ENCODE measurements around the gene CFAP44. TPM values are rescaled to one million over a fixed set of nuclear protein-coding genes. Genes with fewer than 3 reads are reported as not detected.

The CFAP44 gene
- total and polyA plus RNA-seq, 2 of the 13 experiments (the other 11 are each of a cell fraction or from before 2014, with no cell fraction given), result 1.7 to 4.7 TPM

DNA sequence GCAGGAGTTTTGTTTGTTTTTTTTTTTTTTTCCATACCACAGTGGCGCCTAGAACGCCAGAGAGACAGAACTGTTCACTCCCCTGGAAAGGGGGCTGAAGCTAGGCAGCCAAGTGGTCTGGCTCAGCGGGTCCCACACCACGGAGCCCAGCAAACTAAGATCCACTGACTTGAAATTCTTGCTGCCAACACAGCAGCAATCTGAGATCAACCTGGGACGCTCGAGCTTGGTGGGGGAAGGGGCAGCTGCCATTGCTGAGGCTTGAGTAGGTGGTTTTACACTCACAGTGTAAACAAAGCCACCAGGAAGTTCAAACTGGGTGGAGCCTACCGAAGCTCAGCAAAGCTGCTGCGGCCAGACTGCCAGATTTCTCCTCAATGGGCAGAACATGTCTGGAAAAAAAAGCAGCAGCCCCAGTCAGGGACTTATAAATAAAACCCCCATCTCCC, 43.9 kb upstream of the CFAP44 start (continued):
- TF ChIP-seq HMGA1 (CRISPR knock-in tag; conservative IDR thresholded peaks at IDR 0.05), result no peak
- no peak for TF ChIP-seq ELF4 (CRISPR knock-in tag; IDR thresholded peaks at IDR 0.05; ENCODE audit: borderline replicate concordance)
- 0 out of 2 replicates have a peak, but pooled peaks have one; percentile 28 for TF ChIP-seq YEATS2 (CRISPR knock-in tag; IDR thresholded peaks at IDR 0.05; ENCODE audit: borderline replicate concordance)
- TF ChIP-seq ZNF710 (CRISPR knock-in tag; IDR thresholded peaks at IDR 0.05; ENCODE audit: borderline replicate concordance), result no peak
- TF ChIP-seq ZNF3 (CRISPR knock-in tag; IDR thresholded peaks at IDR 0.05), result no peak
- TF ChIP-seq, protein P1, sequence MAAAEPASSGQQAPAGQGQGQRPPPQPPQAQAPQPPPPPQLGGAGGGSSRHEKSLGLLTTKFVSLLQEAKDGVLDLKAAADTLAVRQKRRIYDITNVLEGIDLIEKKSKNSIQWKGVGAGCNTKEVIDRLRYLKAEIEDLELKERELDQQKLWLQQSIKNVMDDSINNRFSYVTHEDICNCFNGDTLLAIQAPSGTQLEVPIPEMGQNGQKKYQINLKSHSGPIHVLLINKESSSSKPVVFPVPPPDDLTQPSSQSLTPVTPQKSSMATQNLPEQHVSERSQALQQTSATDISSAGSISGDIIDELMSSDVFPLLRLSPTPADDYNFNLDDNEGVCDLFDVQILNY (CRISPR knock-in tag; conservative IDR thresholded peaks at IDR 0.05), result no peak
- TF ChIP-seq ZNF331 (CRISPR knock-in tag; IDR thresholded peaks at IDR 0.05), result 0 out of 2 replicates have a peak, but pooled peaks have one; percentile 17
- TF ChIP-seq, protein P2, sequence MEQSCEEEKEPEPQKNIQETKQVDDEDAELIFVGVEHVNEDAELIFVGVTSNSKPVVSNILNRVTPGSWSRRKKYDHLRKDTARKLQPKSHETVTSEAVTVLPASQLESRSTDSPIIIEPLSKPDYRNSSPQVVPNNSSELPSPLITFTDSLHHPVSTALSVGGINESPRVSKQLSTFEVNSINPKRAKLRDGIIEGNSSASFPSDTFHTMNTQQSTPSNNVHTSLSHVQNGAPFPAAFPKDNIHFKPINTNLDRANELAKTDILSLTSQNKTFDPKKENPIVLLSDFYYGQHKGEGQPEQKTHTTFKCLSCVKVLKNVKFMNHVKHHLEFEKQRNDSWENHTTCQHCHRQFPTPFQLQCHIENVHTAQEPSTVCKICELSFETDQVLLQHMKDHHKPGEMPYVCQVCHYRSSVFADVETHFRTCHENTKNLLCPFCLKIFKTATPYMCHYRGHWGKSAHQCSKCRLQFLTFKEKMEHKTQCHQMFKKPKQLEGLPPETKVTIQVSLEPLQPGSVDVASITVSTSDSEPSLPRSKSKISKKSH (CRISPR knock-in tag; IDR thresholded peaks at IDR 0.05; ENCODE audit: borderline replicate concordance), result no peak
- TF ChIP-seq ZNF451 (CRISPR knock-in tag; IDR thresholded peaks at IDR 0.05), result no peak
- TF ChIP-seq, protein P3, sequence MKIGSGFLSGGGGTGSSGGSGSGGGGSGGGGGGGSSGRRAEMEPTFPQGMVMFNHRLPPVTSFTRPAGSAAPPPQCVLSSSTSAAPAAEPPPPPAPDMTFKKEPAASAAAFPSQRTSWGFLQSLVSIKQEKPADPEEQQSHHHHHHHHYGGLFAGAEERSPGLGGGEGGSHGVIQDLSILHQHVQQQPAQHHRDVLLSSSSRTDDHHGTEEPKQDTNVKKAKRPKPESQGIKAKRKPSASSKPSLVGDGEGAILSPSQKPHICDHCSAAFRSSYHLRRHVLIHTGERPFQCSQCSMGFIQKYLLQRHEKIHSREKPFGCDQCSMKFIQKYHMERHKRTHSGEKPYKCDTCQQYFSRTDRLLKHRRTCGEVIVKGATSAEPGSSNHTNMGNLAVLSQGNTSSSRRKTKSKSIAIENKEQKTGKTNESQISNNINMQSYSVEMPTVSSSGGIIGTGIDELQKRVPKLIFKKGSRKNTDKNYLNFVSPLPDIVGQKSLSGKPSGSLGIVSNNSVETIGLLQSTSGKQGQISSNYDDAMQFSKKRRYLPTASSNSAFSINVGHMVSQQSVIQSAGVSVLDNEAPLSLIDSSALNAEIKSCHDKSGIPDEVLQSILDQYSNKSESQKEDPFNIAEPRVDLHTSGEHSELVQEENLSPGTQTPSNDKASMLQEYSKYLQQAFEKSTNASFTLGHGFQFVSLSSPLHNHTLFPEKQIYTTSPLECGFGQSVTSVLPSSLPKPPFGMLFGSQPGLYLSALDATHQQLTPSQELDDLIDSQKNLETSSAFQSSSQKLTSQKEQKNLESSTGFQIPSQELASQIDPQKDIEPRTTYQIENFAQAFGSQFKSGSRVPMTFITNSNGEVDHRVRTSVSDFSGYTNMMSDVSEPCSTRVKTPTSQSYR (CRISPR knock-in tag; IDR thresholded peaks at IDR 0.05; ENCODE audit: borderline replicate concordance), result peak; percentile 59; the same call in 1 of the 2 replicates
- TF ChIP-seq SAFB2 (CRISPR knock-in tag; IDR thresholded peaks at IDR 0.05; ENCODE audit: borderline replicate concordance, low read depth), result no peak
- TF ChIP-seq RNF2 (conservative IDR thresholded peaks at IDR 0.05; ENCODE audit: low read depth), result no peak
- TF ChIP-seq SMC3 (IDR thresholded peaks at IDR 0.05; ENCODE audit: low read length), result no peak
- TF ChIP-seq, protein P4, sequence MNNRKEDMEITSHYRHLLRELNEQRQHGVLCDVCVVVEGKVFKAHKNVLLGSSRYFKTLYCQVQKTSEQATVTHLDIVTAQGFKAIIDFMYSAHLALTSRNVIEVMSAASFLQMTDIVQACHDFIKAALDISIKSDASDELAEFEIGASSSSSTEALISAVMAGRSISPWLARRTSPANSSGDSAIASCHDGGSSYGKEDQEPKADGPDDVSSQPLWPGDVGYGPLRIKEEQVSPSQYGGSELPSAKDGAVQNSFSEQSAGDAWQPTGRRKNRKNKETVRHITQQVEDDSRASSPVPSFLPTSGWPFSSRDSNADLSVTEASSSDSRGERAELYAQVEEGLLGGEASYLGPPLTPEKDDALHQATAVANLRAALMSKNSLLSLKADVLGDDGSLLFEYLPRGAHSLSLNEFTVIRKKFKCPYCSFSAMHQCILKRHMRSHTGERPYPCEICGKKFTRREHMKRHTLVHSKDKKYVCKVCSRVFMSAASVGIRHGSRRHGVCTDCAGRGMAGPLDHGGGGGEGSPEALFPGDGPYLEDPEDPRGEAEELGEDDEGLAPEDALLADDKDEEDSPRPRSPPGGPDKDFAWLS (CRISPR knock-in tag; IDR thresholded peaks at IDR 0.05; ENCODE audit: borderline replicate concordance), result no peak
- TF ChIP-seq ZNF737 (CRISPR knock-in tag; IDR thresholded peaks at IDR 0.05; ENCODE audit: borderline replicate concordance), result no peak
- TF ChIP-seq ZBTB8A (CRISPR knock-in tag; IDR thresholded peaks at IDR 0.05; ENCODE audit: borderline replicate concordance, low read depth), result no peak
- TF ChIP-seq, protein P5, sequence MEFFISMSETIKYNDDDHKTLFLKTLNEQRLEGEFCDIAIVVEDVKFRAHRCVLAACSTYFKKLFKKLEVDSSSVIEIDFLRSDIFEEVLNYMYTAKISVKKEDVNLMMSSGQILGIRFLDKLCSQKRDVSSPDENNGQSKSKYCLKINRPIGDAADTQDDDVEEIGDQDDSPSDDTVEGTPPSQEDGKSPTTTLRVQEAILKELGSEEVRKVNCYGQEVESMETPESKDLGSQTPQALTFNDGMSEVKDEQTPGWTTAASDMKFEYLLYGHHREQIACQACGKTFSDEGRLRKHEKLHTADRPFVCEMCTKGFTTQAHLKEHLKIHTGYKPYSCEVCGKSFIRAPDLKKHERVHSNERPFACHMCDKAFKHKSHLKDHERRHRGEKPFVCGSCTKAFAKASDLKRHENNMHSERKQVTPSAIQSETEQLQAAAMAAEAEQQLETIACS (CRISPR knock-in tag; IDR thresholded peaks at IDR 0.05), result no peak
- no peak for TF ChIP-seq ZFP41 (CRISPR knock-in tag; IDR thresholded peaks at IDR 0.05; ENCODE audit: borderline replicate concordance)
- TF ChIP-seq SMAD1 (CRISPR knock-in tag; IDR thresholded peaks at IDR 0.05; ENCODE audit: borderline replicate concordance, low read depth), result no peak

Measured in HepG2 (cell line).